ENCODE data around the gene GRM1. TPM values are rescaled to one million over a fixed set of nuclear protein-coding genes. Genes with fewer than 3 reads are reported as not detected.

The GRM1 gene
- total RNA-seq, 6 experiments from 2014 or later: 0.07 TPM; not detected in 5

- no peaks in the 10 kb centered on the region for H3K27me3 ChIP-seq
- no peak for TF ChIP-seq POLR2A (IDR thresholded peaks at IDR 0.05)
- TF ChIP-seq, protein P1, sequence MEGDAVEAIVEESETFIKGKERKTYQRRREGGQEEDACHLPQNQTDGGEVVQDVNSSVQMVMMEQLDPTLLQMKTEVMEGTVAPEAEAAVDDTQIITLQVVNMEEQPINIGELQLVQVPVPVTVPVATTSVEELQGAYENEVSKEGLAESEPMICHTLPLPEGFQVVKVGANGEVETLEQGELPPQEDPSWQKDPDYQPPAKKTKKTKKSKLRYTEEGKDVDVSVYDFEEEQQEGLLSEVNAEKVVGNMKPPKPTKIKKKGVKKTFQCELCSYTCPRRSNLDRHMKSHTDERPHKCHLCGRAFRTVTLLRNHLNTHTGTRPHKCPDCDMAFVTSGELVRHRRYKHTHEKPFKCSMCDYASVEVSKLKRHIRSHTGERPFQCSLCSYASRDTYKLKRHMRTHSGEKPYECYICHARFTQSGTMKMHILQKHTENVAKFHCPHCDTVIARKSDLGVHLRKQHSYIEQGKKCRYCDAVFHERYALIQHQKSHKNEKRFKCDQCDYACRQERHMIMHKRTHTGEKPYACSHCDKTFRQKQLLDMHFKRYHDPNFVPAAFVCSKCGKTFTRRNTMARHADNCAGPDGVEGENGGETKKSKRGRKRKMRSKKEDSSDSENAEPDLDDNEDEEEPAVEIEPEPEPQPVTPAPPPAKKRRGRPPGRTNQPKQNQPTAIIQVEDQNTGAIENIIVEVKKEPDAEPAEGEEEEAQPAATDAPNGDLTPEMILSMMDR (IDR thresholded peaks at IDR 0.05): no peak
- no peaks in the 10 kb centered on the region for H3K36me3 ChIP-seq
- no peak overlapping the region for H3K4me3 ChIP-seq
- ATAC-seq: no peak
- intact Hi-C loops (cut with DNase I): no loop called here
- H3K9me3 ChIP-seq: peaks cover 0 to 3% (median 0%) of the 10 kb centered on the region in 4 donors
- no peak overlapping the region for H3K27ac ChIP-seq
- no peaks in the 10 kb centered on the region for H3K4me1 ChIP-seq
- WGBS (ENCODE audit: insufficient coverage, low coverage, low lambda C conversion rate, missing lambda C conversion rate): 47% methylated on average over 2 of the region's 2 CpGs
- DNase-seq: no peak
These were observed 452.7 kb downstream of the GRM1 start for GRCh38 chr6:146481527-146481926.

DNA sequence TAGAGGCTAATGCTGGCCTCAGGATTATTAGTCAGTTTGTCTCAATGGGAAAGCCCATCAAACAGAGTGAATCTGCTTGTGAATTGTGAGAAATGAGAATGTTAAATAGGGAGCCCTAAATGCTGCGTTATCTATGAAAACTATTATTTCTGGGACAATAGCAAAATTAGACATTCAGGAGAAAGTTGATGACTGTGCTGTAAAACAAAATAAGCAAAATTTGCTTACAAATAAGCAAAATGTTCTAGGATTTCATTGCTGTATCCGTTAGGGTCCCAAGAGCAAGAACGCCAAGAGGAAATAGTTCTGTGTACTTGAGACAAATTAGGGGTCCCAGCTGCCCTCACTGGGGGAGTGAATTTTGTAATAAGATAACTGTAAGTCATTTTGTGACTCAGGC lies 455.5 kb downstream of the GRM1 start:
- H3K36me3 ChIP-seq: no peaks in the 10 kb centered on the region

More for the DNA sequence above, 455.5 kb downstream of the GRM1 start:
- Histone ChIP-seq H3K27me3 (no peaks in the 10 kb centered on the region), H3K27ac (no peak overlapping the region), H3K9me3 (peaks cover 0 to 3% (median 0%) of the 10 kb centered on the region in 4 donors), H3K4me1 (no peaks in the 10 kb centered on the region), H3K4me3 (no peak overlapping the region)
- no peak for DNase-seq
- TF ChIP-seq, protein P1 (IDR thresholded peaks at IDR 0.05): no peak
- no peak for TF ChIP-seq POLR2A (IDR thresholded peaks at IDR 0.05)
- ATAC-seq: no peak
- intact Hi-C loops (cut with DNase I): no loop called here
- 63% methylated on average over 3 of the region's 3 CpGs for WGBS (ENCODE audit: insufficient coverage, low coverage, low lambda C conversion rate, missing lambda C conversion rate)

Small RNA genes within 50 kb of the gene (small RNA-seq; reads per million reads assigned to genes)
- 0 to 0.10 reads per million in 2 experiments for gene RNA5SP222

Other genes starting within 250 kb of the GRM1 start
- 1 to 10 TPM; 2.2 to 3.2 (median 3.0) TPM for gene FBXO30, start 214.3 kb upstream of the GRM1 start, total RNA-seq
- gene SHPRH, start 64.7 kb upstream of the GRM1 start, total RNA-seq: 10 to 100 TPM in 1 of 6 experiments, 1 to 10 TPM in 5; 5.7 to 11.7 (median 8.1) TPM